SK-N-SH (cell line): ENCODE measurements around the gene STX1B.
"Not testable (repeated sequence)": the region's sequence is repeated elsewhere in the genome, so short reads cannot be mapped to it uniquely, and the experiment has no call there.

Source experiments
- RCOR1 ChIP-seq: fragments of 150-350 bp; IDR thresholded peaks from 2 replicates; pipeline ENCODE4 v1.6.1; 2017; ENCODE audit warnings: antibody characterized with exemption, low read length
- TCF12 ChIP-seq: IDR thresholded peaks from 2 replicates; pipeline ENCODE4 v1.4.0; 2012

GRCh38 chr16:31011815-31012214 lies 1.4 kb upstream of the STX1B start:
- TF ChIP-seq TCF12, RCOR1: not testable (repeated sequence)
